ENCODE results near the gene EIF2AK3. TPM values are rescaled to one million over a fixed set of nuclear protein-coding genes. Genes with fewer than 3 reads are reported as not detected.
A peak's percentile ranks its signal among the peaks of the same experiment; 100 is the strongest.

Gene EIF2AK3
- total RNA-seq, 1 donor from 2014 or later, result 27.1 TPM

GRCh38 chr2:88638123-88638650, 10.9 kb upstream of the EIF2AK3 start:
- H3K4me2 ChIP-seq (ENCODE audit: low read length), result peak overlapping the region; percentile 12
- peak overlapping the region; percentile 84 for H3K27ac Mint-ChIP-seq (ENCODE audit: unreplicated experiment)

GRCh38 chr2:88637464-88637863, 10.2 kb upstream of the EIF2AK3 start:
- Mint-ChIP-seq H3K27ac (ENCODE audit: unreplicated experiment) (no peak overlapping the region), H3K4me3 (ENCODE audit: unreplicated experiment) (no peak overlapping the region), H3K27me3 (ENCODE audit: low read depth, unreplicated experiment) (no peaks in the 10 kb centered on the region), H3K9me3 (ENCODE audit: unreplicated experiment) (peaks cover 13% of the 10 kb centered on the region), H3K36me3 (ENCODE audit: low read depth, unreplicated experiment) (peaks cover 5% of the 10 kb centered on the region), H3K4me1 (ENCODE audit: low read depth, unreplicated experiment) (peaks cover 11% of the 10 kb centered on the region)
- TF ChIP-seq CTCF (IDR thresholded peaks at IDR 0.05; ENCODE audit: insufficient read depth, low read depth, low read length) (no peak), EZH2 (IDR thresholded peaks at IDR 0.05; ENCODE audit: insufficient read depth, low read length) (no peak)
- no peak overlapping the region for H3K27ac ChIP-seq (ENCODE audit: low read depth, low read length)
- no peaks in the 10 kb centered on the region for H4K20me1 ChIP-seq (ENCODE audit: insufficient read depth, low read length)
- H3K79me2 ChIP-seq (ENCODE audit: insufficient read depth, low read length), result no peaks in the 10 kb centered on the region
- H3K4me3 ChIP-seq (ENCODE audit: insufficient read depth, low read depth, low read length), result no peak overlapping the region
- no peak for FAIRE-seq
- no peak overlapping the region for H3K9ac ChIP-seq (ENCODE audit: low read length)
- peak; percentile 46 for DNase-seq (ENCODE audit: low read depth)
- H3K36me3 ChIP-seq (ENCODE audit: insufficient read depth, low read length), result no peaks in the 10 kb centered on the region
- no peak overlapping the region for H2AFZ ChIP-seq (ENCODE audit: low read depth, low read length)
- H3K9me3 ChIP-seq (ENCODE audit: insufficient read depth, low read depth, low read length), result no peaks in the 10 kb centered on the region
- no peak overlapping the region for H3K4me2 ChIP-seq (ENCODE audit: low read length)
- peaks cover 3% of the 10 kb centered on the region for H3K27me3 ChIP-seq (ENCODE audit: insufficient read depth, low read length)
- peaks cover 8% of the 10 kb centered on the region for H3K4me1 ChIP-seq (ENCODE audit: insufficient read depth, low read length)

More at GRCh38 chr2:88638123-88638650, 10.9 kb upstream of the EIF2AK3 start:
- H3K27ac ChIP-seq (ENCODE audit: low read depth, low read length), result no peak overlapping the region
- H2AFZ ChIP-seq (ENCODE audit: low read depth, low read length), result no peak overlapping the region
- H3K9ac ChIP-seq (ENCODE audit: low read length), result peak overlapping the region; percentile 1
- no peaks in the 10 kb centered on the region for H3K9me3 ChIP-seq (ENCODE audit: insufficient read depth, low read depth, low read length)
- H3K9me3 Mint-ChIP-seq (ENCODE audit: unreplicated experiment), result peaks cover 20% of the 10 kb centered on the region
- peaks cover 3% of the 10 kb centered on the region for H3K27me3 ChIP-seq (ENCODE audit: insufficient read depth, low read length)
- no peak overlapping the region for H3K4me3 ChIP-seq (ENCODE audit: insufficient read depth, low read depth, low read length)
- peaks cover 5% of the 10 kb centered on the region for H3K36me3 Mint-ChIP-seq (ENCODE audit: low read depth, unreplicated experiment)
- H3K4me1 ChIP-seq (ENCODE audit: insufficient read depth, low read length), result peaks cover 8% of the 10 kb centered on the region
- H3K4me1 Mint-ChIP-seq (ENCODE audit: low read depth, unreplicated experiment), result peaks cover 11% of the 10 kb centered on the region
- H3K79me2 ChIP-seq (ENCODE audit: insufficient read depth, low read length), result no peaks in the 10 kb centered on the region
- FAIRE-seq (no peak), DNase-seq (ENCODE audit: low read depth) (no peak)
- H3K4me3 Mint-ChIP-seq (ENCODE audit: unreplicated experiment), result no peak overlapping the region
- no peaks in the 10 kb centered on the region for H3K27me3 Mint-ChIP-seq (ENCODE audit: low read depth, unreplicated experiment)
- TF ChIP-seq CTCF (IDR thresholded peaks at IDR 0.05; ENCODE audit: insufficient read depth, low read depth, low read length), result no peak
- no peak for TF ChIP-seq EZH2 (IDR thresholded peaks at IDR 0.05; ENCODE audit: insufficient read depth, low read length)
- H3K36me3 ChIP-seq (ENCODE audit: insufficient read depth, low read length), result no peaks in the 10 kb centered on the region
- H4K20me1 ChIP-seq (ENCODE audit: insufficient read depth, low read length), result no peaks in the 10 kb centered on the region

DNA sequence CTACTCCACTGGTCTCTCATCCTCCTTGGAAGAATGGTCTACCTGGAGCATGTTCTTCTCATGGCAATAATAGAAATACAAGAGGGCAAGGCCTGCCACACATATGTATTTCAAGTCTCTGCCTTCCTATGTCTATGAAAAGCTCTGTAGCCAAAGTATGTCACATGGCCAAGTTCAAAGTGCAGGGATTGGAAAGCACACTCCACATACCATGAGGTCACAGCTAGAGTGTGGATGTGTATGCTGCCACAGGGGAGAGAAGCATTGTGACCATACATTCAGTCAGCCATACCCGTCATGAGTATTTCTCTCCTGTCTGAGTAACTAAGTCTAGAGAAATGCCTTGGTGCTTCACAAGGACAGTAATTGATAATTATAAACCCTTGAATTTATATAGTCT, 8.8 kb upstream of the EIF2AK3 start:
- no peak overlapping the region for H3K27ac ChIP-seq (ENCODE audit: low read depth, low read length)
- no peaks in the 10 kb centered on the region for H4K20me1 ChIP-seq (ENCODE audit: insufficient read depth, low read length)
- H3K4me1 ChIP-seq (ENCODE audit: insufficient read depth, low read length), result peaks cover 8% of the 10 kb centered on the region
- TF ChIP-seq CTCF (IDR thresholded peaks at IDR 0.05; ENCODE audit: insufficient read depth, low read depth, low read length) (no peak), EZH2 (IDR thresholded peaks at IDR 0.05; ENCODE audit: insufficient read depth, low read length) (no peak)
- H3K36me3 ChIP-seq (ENCODE audit: insufficient read depth, low read length), result no peaks in the 10 kb centered on the region
- peaks cover 5% of the 10 kb centered on the region for H3K36me3 Mint-ChIP-seq (ENCODE audit: low read depth, unreplicated experiment)
- H3K27ac Mint-ChIP-seq (ENCODE audit: unreplicated experiment), result no peak overlapping the region
- H3K9me3 Mint-ChIP-seq (ENCODE audit: unreplicated experiment), result peaks cover 8% of the 10 kb centered on the region
- peaks cover 11% of the 10 kb centered on the region for H3K4me1 Mint-ChIP-seq (ENCODE audit: low read depth, unreplicated experiment)
- no peak overlapping the region for H2AFZ ChIP-seq (ENCODE audit: low read depth, low read length)
- no peak overlapping the region for H3K4me3 Mint-ChIP-seq (ENCODE audit: unreplicated experiment)
- no peaks in the 10 kb centered on the region for H3K27me3 Mint-ChIP-seq (ENCODE audit: low read depth, unreplicated experiment)
- no peak overlapping the region for H3K9ac ChIP-seq (ENCODE audit: low read length)
- DNase-seq (ENCODE audit: low read depth) (no peak), FAIRE-seq (no peak)
- no peak overlapping the region for H3K4me2 ChIP-seq (ENCODE audit: low read length)
- H3K79me2 ChIP-seq (ENCODE audit: insufficient read depth, low read length), result no peaks in the 10 kb centered on the region
- H3K27me3 ChIP-seq (ENCODE audit: insufficient read depth, low read length), result peaks cover 3% of the 10 kb centered on the region
- H3K4me3 ChIP-seq (ENCODE audit: insufficient read depth, low read depth, low read length), result no peak overlapping the region
- H3K9me3 ChIP-seq (ENCODE audit: insufficient read depth, low read depth, low read length), result no peaks in the 10 kb centered on the region

All from astrocyte (in vitro differentiated cells and primary cell).